BE2C (cell line): ENCODE measurements around the gene LRRC7.

ENCODE experiments used
- DNase-seq: peaks from one replicate; pipeline ENCODE4 v3.0.0-alpha.2; 2020
- H3K27me3 ChIP-seq: fragments of 250-450 bp; sonication (Bioruptor Pico); 2 replicates; pipeline ENCODE4 v1.5.1; 2020; ENCODE audit warnings: mild to moderate bottlenecking
- H3K36me3 ChIP-seq: fragments of 250-450 bp; sonication (Bioruptor Pico); 2 replicates; pipeline ENCODE4 v1.5.1; 2020; ENCODE audit warnings: mild to moderate bottlenecking
- H3K4me1 ChIP-seq: fragments of 250-450 bp; sonication (Bioruptor Pico); 2 replicates; pipeline ENCODE4 v1.5.1; 2020
- H3K4me3 ChIP-seq: 2 replicates; pipeline ENCODE4 v1.5.1; 2011; ENCODE audit warnings: low read depth, low read length
- H3K9me3 ChIP-seq: fragments of 250-450 bp; sonication (Bioruptor Pico); 2 replicates; pipeline ENCODE4 v1.5.1; 2020
- CTCF ChIP-seq: IDR thresholded peaks from 2 replicates; pipeline ENCODE4 v1.5.1; 2012; ENCODE audit warnings: mild to moderate bottlenecking, low read depth, low read length

LRRC7 gene

GRCh38 chr1:69929308-69930057 lies 361.8 kb downstream of the LRRC7 start:
- H3K27me3 ChIP-seq = no peaks in the 10 kb centered on the region
- no peaks in the 10 kb centered on the region for H3K9me3 ChIP-seq
- H3K4me3 ChIP-seq = no peak overlapping the region
- TF ChIP-seq CTCF = no peak
- no peak for DNase-seq
- no peaks in the 10 kb centered on the region for H3K4me1 ChIP-seq
- H3K36me3 ChIP-seq = no peaks in the 10 kb centered on the region

GRCh38 chr1:69930396-69930795 lies 362.7 kb downstream of the LRRC7 start:
- DNase-seq = no peak
- H3K27me3 ChIP-seq = no peaks in the 10 kb centered on the region
- H3K9me3 ChIP-seq = no peaks in the 10 kb centered on the region
- no peaks in the 10 kb centered on the region for H3K4me1 ChIP-seq
- no peak overlapping the region for H3K4me3 ChIP-seq
- no peak for TF ChIP-seq CTCF
- H3K36me3 ChIP-seq = no peaks in the 10 kb centered on the region

GRCh38 chr1:69932760-69933159 lies 365.0 kb downstream of the LRRC7 start:
- H3K4me1 ChIP-seq = no peaks in the 10 kb centered on the region
- no peak for DNase-seq
- H3K36me3 ChIP-seq = no peaks in the 10 kb centered on the region
- no peaks in the 10 kb centered on the region for H3K27me3 ChIP-seq
- no peak overlapping the region for H3K4me3 ChIP-seq
- no peaks in the 10 kb centered on the region for H3K9me3 ChIP-seq
- TF ChIP-seq CTCF = no peak

- no peaks in the 10 kb centered on the region for H3K4me1 ChIP-seq
- H3K4me3 ChIP-seq = no peak overlapping the region
- no peaks in the 10 kb centered on the region for H3K36me3 ChIP-seq
- H3K27me3 ChIP-seq = no peaks in the 10 kb centered on the region
- H3K9me3 ChIP-seq = no peaks in the 10 kb centered on the region
- DNase-seq = no peak
- no peak for TF ChIP-seq CTCF
Observed at GRCh38 chr1:69940231-69940630, 372.5 kb downstream of the LRRC7 start.

GRCh38 chr1:69940816-69941215 lies 373.1 kb downstream of the LRRC7 start:
- H3K4me1 ChIP-seq = no peaks in the 10 kb centered on the region
- no peak overlapping the region for H3K4me3 ChIP-seq
- DNase-seq = no peak
- H3K36me3 ChIP-seq = no peaks in the 10 kb centered on the region
- no peaks in the 10 kb centered on the region for H3K9me3 ChIP-seq
- no peaks in the 10 kb centered on the region for H3K27me3 ChIP-seq
- no peak for TF ChIP-seq CTCF

GRCh38 chr1:69943030-69943429 lies 375.3 kb downstream of the LRRC7 start:
- Histone ChIP-seq H3K27me3 (no peaks in the 10 kb centered on the region), H3K4me1 (no peaks in the 10 kb centered on the region), H3K4me3 (no peak overlapping the region), H3K36me3 (no peaks in the 10 kb centered on the region), H3K9me3 (no peaks in the 10 kb centered on the region)
- no peak for TF ChIP-seq CTCF
- no peak for DNase-seq
